GM12878 (cell line): ENCODE results near the gene MIS12. TPM values are rescaled to one million over a fixed set of nuclear protein-coding genes. Genes with fewer than 3 reads are reported as not detected.
A peak's percentile ranks its signal among the peaks of the same experiment; 100 is the strongest.

ENCODE experiments used
- BCL11A ChIP-seq: IDR thresholded peaks from 2 replicates; pipeline ENCODE4 v1.6.1; 2011; ENCODE audit warnings: low read depth, low read length
- CBX5 ChIP-seq: sonication (generic); IDR thresholded peaks from 2 replicates; pipeline ENCODE4 v1.6.1; 2016; ENCODE audit warnings: low read depth, moderate library complexity, mild to moderate bottlenecking, inconsistent platforms
- CEBPB ChIP-seq, 2 experiments: fragments of 150-350 bp in 1 of 2; IDR thresholded peaks; 2 replicates each; pipeline ENCODE4 v1.6.1; 2012 to 2014; ENCODE audit warnings: low read depth in 2 of 2, low read length in 2 of 2, borderline replicate concordance in 1 of 2, inconsistent platforms in 1 of 2
- CREM ChIP-seq: IDR thresholded peaks from 2 replicates; pipeline ENCODE4 v1.6.1; 2014; ENCODE audit warnings: antibody characterized with exemption, low read depth
- ESRRA ChIP-seq: IDR thresholded peaks from 2 replicates; pipeline ENCODE4 v1.6.1; 2012; ENCODE audit warnings: mild to moderate bottlenecking, low read length, improper control_type of control experiment
- EZH2 ChIP-seq: IDR thresholded peaks from 2 replicates; pipeline ENCODE4 v1.6.1; 2012; ENCODE audit warnings: low read depth, mild to moderate bottlenecking, control low read depth, inconsistent platforms, low read length, borderline replicate concordance; ENCODE audit not compliant: control insufficient read depth
- FOXM1 ChIP-seq: IDR thresholded peaks from 2 replicates; pipeline ENCODE4 v1.6.1; 2012; ENCODE audit warnings: low read depth, mild to moderate bottlenecking, inconsistent platforms, low read length, moderate library complexity
- KLF5 ChIP-seq: fragments of 450-650 bp; IDR thresholded peaks from 2 replicates; pipeline ENCODE4 v1.6.1; 2014; ENCODE audit warnings: mild to moderate bottlenecking; ENCODE audit not compliant: partially characterized antibody
- MTA2 ChIP-seq: fragments of 450-650 bp; IDR thresholded peaks from 2 replicates; pipeline ENCODE4 v1.6.1; 2016; ENCODE audit warnings: low read depth, mild to moderate bottlenecking, moderate library complexity
- MYC ChIP-seq: IDR thresholded peaks from 2 replicates; pipeline ENCODE4 v1.6.1; 2011; ENCODE audit warnings: mild to moderate bottlenecking, low read length, moderate library complexity, inconsistent platforms; ENCODE audit not compliant: insufficient read depth, insufficient replicate concordance, insufficient read length, severe bottlenecking
- NRF1 ChIP-seq: conservative IDR thresholded peaks from 2 replicates; pipeline ENCODE4 v1.6.1; 2011; ENCODE audit warnings: mild to moderate bottlenecking, low read depth, low read length, improper control_type of control experiment
- POLR2A ChIP-seq: IDR thresholded peaks from 2 replicates; pipeline ENCODE4 v1.6.1; 2011; ENCODE audit warnings: low read depth, mild to moderate bottlenecking, low read length
- RAD51 ChIP-seq: fragments of 450-650 bp; IDR thresholded peaks from 2 replicates; pipeline ENCODE4 v1.6.1; 2016; ENCODE audit warnings: moderate library complexity, mild to moderate bottlenecking, inconsistent platforms
- RBBP5 ChIP-seq: fragments of 200-600 bp; sonication (generic); conservative IDR thresholded peaks from 2 replicates; pipeline ENCODE4 v1.6.1; 2016
- RELA ChIP-seq: fragments of 450-650 bp; IDR thresholded peaks from 2 replicates; pipeline ENCODE4 v1.8.0; 2014; ENCODE audit warnings: borderline replicate concordance; ENCODE audit not compliant: partially characterized antibody
- SMARCA5 ChIP-seq: fragments of 450-650 bp; IDR thresholded peaks from 2 replicates; pipeline ENCODE4 v1.6.1; 2017; ENCODE audit warnings: mild to moderate bottlenecking
- STAT1 ChIP-seq: fragments of 450-650 bp; conservative IDR thresholded peaks from 2 replicates; pipeline ENCODE4 v1.6.1; 2014; ENCODE audit warnings: antibody characterized with exemption, mild to moderate bottlenecking
- TAF1 ChIP-seq: IDR thresholded peaks from 2 replicates; pipeline ENCODE4 v1.6.1; 2011; ENCODE audit warnings: mild to moderate bottlenecking, low read depth, low read length, borderline replicate concordance
- TBL1XR1 ChIP-seq: IDR thresholded peaks from 2 replicates; pipeline ENCODE4 v1.6.1; 2012; ENCODE audit warnings: low read depth, low read length, improper control_type of control experiment
- ZNF207 ChIP-seq: fragments of 450-650 bp; IDR thresholded peaks from 2 replicates; pipeline ENCODE4 v1.6.1; 2014; ENCODE audit warnings: antibody characterized with exemption, mild to moderate bottlenecking, borderline replicate concordance
- ZNF274 ChIP-seq: IDR thresholded peaks from one replicate; pipeline ENCODE4 v1.8.0; 2011; ENCODE audit not compliant: insufficient read length, insufficient read depth
- polyA plus RNA-seq, 11 experiments: library from polyadenylated mRNA; depleted of rRNA in 4 of 11; unstranded in 6 of 11; stranded (reverse) in 5 of 11; fragments of >200 nt; fragmentation: Nextera tagmentation in 4 of 11; fragmentation: Illumina TruSeq in 1 of 11; extraction: Ambion mirVana in 4 of 11; extraction: Trizol in 1 of 11; gene quantifications; 1 replicate in 1 of 11; 2 replicates in 10 of 11; pipeline versions ENCODE4 v1.2.1 to v1.2.3, GENCODE V29; 2011 to 2016; ENCODE audit warnings: inconsistent platforms in 2 of 11, missing spikeins in 2 of 11, low read depth in 1 of 11
- total RNA-seq, 4 experiments: library from RNA; depleted of rRNA in 3 of 4; stranded (reverse); fragments of >200 nt in 3 of 4; fragmentation: Illumina TruSeq in 1 of 4; extraction: Trizol in 1 of 4; gene quantifications; 2 replicates each; pipeline versions ENCODE4 v1.2.1 to v1.2.3, GENCODE V29; 2013 to 2021
- TF ChIP-seq, protein P1 (sequence below): IDR thresholded peaks from 2 replicates; pipeline ENCODE4 v1.6.1; 2012; ENCODE audit warnings: low read depth, low read length, improper control_type of control experiment
- TF ChIP-seq, protein P2 (sequence below): fragments of 150-350 bp; IDR thresholded peaks from 2 replicates; pipeline ENCODE4 v1.6.1; 2014; ENCODE audit warnings: mild to moderate bottlenecking, low read depth, low read length
- TF ChIP-seq, protein P3 (sequence below): fragments of 450-650 bp; IDR thresholded peaks from 2 replicates; pipeline ENCODE4 v1.6.1; 2017; ENCODE audit warnings: mild to moderate bottlenecking, low read depth, inconsistent platforms; ENCODE audit not compliant: poor library complexity, severe bottlenecking
- TF ChIP-seq, protein P4 (sequence below): fragments of 450-650 bp; IDR thresholded peaks from 2 replicates; pipeline ENCODE4 v1.6.1; 2017; ENCODE audit warnings: low read depth, mild to moderate bottlenecking, moderate library complexity

Gene MIS12
- total and polyA plus RNA-seq, 10 of the 15 experiments (the other 5 are each of a cell fraction or from before 2014, with no cell fraction given), result 19.8 to 34.2 (median 25.0) TPM

DNA sequence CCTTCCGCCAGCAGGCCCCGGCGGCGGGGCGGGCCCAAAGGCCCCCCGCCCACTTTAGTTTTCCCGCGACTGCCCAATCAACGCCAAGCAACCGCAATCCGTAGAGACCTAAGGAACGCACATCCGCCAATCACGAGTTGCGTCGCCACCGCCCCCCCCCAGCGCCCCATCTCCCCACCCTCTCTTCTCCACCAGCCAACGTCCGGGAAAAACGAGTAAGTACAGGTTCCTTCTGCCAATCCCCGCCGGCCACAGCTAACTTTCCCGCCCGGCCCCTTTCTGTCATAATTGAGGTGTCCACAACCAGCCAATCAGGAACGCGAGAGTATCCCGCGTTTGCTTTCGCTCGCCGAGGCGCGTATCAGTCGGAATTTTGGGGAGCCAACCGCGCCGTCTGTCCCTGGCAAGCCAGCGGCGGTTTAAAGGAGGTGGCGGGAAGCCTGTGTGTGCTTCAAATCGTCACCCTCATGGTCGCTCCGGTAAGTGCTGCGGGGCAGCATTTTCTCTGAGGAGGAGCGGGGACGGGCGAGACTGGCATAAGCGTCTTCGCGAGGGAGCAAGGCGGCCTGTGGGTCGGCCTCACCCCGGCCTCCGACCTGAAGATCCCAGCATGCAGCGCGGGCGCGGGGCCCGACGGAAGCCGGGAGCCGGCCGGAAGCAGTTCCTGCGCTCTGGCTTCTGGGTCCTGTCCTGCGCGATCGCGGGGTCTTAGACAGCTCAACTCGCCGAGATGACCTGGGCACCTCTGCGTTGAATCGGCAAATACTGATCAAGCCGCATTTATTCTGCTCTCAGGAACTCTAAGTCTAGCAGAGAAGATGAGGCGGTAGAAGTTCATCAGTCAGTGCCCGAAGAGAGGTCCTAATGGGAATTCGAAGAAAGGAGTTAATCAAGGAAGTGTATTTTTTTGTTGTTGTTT lies at the start of gene MIS12 (continued):
- TF ChIP-seq, protein P1, sequence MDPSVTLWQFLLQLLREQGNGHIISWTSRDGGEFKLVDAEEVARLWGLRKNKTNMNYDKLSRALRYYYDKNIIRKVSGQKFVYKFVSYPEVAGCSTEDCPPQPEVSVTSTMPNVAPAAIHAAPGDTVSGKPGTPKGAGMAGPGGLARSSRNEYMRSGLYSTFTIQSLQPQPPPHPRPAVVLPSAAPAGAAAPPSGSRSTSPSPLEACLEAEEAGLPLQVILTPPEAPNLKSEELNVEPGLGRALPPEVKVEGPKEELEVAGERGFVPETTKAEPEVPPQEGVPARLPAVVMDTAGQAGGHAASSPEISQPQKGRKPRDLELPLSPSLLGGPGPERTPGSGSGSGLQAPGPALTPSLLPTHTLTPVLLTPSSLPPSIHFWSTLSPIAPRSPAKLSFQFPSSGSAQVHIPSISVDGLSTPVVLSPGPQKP, result peak; percentile 73
- TF ChIP-seq RAD51, result no peak
- no peak for TF ChIP-seq FOXM1
- no peak for TF ChIP-seq CBX5
- TF ChIP-seq POLR2A, result peak; percentile 98
- no peak for TF ChIP-seq ZNF274
- no peak for TF ChIP-seq MTA2
- peak; percentile 43 for TF ChIP-seq MYC
- TF ChIP-seq, protein P2, sequence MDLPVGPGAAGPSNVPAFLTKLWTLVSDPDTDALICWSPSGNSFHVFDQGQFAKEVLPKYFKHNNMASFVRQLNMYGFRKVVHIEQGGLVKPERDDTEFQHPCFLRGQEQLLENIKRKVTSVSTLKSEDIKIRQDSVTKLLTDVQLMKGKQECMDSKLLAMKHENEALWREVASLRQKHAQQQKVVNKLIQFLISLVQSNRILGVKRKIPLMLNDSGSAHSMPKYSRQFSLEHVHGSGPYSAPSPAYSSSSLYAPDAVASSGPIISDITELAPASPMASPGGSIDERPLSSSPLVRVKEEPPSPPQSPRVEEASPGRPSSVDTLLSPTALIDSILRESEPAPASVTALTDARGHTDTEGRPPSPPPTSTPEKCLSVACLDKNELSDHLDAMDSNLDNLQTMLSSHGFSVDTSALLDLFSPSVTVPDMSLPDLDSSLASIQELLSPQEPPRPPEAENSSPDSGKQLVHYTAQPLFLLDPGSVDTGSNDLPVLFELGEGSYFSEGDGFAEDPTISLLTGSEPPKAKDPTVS, result no peak
- TF ChIP-seq ESRRA, result no peak; the same call in 1 of the 2 replicates
- TF ChIP-seq CEBPB (IDR thresholded peaks at IDR 0.05; ENCODE audit: borderline replicate concordance in 1 of 2, low read depth in 2 of 2, low read length in 2 of 2), result no peak
- TF ChIP-seq, protein P3, sequence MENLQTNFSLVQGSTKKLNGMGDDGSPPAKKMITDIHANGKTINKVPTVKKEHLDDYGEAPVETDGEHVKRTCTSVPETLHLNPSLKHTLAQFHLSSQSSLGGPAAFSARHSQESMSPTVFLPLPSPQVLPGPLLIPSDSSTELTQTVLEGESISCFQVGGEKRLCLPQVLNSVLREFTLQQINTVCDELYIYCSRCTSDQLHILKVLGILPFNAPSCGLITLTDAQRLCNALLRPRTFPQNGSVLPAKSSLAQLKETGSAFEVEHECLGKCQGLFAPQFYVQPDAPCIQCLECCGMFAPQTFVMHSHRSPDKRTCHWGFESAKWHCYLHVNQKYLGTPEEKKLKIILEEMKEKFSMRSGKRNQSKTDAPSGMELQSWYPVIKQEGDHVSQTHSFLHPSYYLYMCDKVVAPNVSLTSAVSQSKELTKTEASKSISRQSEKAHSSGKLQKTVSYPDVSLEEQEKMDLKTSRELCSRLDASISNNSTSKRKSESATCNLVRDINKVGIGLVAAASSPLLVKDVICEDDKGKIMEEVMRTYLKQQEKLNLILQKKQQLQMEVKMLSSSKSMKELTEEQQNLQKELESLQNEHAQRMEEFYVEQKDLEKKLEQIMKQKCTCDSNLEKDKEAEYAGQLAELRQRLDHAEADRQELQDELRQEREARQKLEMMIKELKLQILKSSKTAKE, result peak; percentile 32
- TF ChIP-seq TBL1XR1, result no peak
- TF ChIP-seq, protein P4, sequence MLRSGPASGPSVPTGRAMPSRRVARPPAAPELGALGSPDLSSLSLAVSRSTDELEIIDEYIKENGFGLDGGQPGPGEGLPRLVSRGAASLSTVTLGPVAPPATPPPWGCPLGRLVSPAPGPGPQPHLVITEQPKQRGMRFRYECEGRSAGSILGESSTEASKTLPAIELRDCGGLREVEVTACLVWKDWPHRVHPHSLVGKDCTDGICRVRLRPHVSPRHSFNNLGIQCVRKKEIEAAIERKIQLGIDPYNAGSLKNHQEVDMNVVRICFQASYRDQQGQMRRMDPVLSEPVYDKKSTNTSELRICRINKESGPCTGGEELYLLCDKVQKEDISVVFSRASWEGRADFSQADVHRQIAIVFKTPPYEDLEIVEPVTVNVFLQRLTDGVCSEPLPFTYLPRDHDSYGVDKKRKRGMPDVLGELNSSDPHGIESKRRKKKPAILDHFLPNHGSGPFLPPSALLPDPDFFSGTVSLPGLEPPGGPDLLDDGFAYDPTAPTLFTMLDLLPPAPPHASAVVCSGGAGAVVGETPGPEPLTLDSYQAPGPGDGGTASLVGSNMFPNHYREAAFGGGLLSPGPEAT, result peak; percentile 86
- peak; percentile 70 for TF ChIP-seq TAF1
- peak; percentile 77 for TF ChIP-seq RELA
- TF ChIP-seq SMARCA5, result peak; percentile 99
- TF ChIP-seq NRF1, result no peak
- TF ChIP-seq CREM, result peak; percentile 75
- TF ChIP-seq ZNF207, result peak; percentile 88; the same call in 1 of the 2 replicates
- TF ChIP-seq EZH2, result no peak
- TF ChIP-seq STAT1, result 0 out of 2 replicates have a peak, but pooled peaks have one; percentile 68
- peak; percentile 24; the same call in 1 of the 2 replicates for TF ChIP-seq BCL11A
- TF ChIP-seq KLF5, result peak; percentile 89
- no peak for TF ChIP-seq RBBP5
